ENCODE measurements around the gene HSD17B3. TPM values are rescaled to one million over a fixed set of nuclear protein-coding genes. Genes with fewer than 3 reads are reported as not detected.

Gene HSD17B3
- total and polyA plus RNA-seq, 2 of the 13 experiments (the other 11 are each of a cell fraction or from before 2014, with no cell fraction given), result 0.12 TPM; not detected in 1

DNA sequence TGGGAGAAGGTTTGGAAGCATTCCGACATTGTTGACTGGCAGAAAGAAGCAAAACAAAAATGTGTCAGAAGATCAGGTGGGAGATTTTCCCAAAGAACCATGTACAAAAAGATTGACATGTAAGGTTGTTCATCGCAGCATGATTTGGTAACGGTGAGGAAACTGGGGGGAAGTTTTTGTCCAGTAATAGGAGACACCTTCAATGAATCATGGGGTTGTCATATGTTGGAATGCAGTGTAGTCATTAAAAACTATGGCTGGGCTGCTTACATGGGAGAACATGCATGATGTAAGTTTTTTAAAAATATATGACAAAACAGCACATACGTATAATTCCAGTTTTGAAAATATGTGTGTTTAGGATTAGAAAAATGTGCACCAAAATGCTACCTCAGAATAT is 50.5 kb downstream of the HSD17B3 start:
- Histone ChIP-seq H3K4me1 (ENCODE audit: insufficient read depth, low read length) (peaks cover 7% of the 10 kb centered on the region), H3K27me3 (ENCODE audit: control insufficient read depth in 1 of 2, insufficient read depth in 2 of 2, low read length in 2 of 2) (no peaks in the 10 kb centered on the region), H3K4me2 (ENCODE audit: low read depth, low read length) (no peak overlapping the region), H3K9ac (ENCODE audit: insufficient read depth, low read depth, low read length) (no peak overlapping the region), H3K4me3 (replicated peaks in 1 of 3; ENCODE audit: insufficient read depth in 1 of 3, low read depth in 2 of 3, low read length in 3 of 3) (no peak overlapping the region), H3K79me2 (ENCODE audit: insufficient read depth, low read length) (no peaks in the 10 kb centered on the region), H4K20me1 (ENCODE audit: insufficient read depth, low read length) (no peaks in the 10 kb centered on the region), H3K27ac (ENCODE audit: extremely low read length, insufficient read depth, low read length) (no peak overlapping the region), H2AFZ (ENCODE audit: low read length) (no peak overlapping the region), H3K9me3 (ENCODE audit: low read length) (no peaks in the 10 kb centered on the region), H3K36me3 (replicated peaks in 1 of 2; ENCODE audit: control insufficient read depth in 1 of 2, insufficient read depth in 2 of 2, low read length in 2 of 2) (no peaks in the 10 kb centered on the region)
- BruUV-seq (replicated peaks), result no TSS peak
- FAIRE-seq (no peak), ATAC-seq (no peak), DNase-seq (ENCODE audit: low spot score) (no peak)
- CTCF ChIA-PET (ENCODE audit: low intra/inter-chr PET ratio, low total read pairs), result no interaction called here
- intact Hi-C loops (cut with micrococcal nuclease; ENCODE audit: unreplicated experiment), result no loop called here
- 92% methylated on average over 4 of the region's 4 CpGs for WGBS (ENCODE audit: low lambda C conversion rate)
- POLR2A ChIA-PET, result no interaction called here
- no peak for TF ChIP-seq ATM (IDR thresholded peaks at IDR 0.05; ENCODE audit: borderline replicate concordance)
- TF ChIP-seq, protein P1, sequence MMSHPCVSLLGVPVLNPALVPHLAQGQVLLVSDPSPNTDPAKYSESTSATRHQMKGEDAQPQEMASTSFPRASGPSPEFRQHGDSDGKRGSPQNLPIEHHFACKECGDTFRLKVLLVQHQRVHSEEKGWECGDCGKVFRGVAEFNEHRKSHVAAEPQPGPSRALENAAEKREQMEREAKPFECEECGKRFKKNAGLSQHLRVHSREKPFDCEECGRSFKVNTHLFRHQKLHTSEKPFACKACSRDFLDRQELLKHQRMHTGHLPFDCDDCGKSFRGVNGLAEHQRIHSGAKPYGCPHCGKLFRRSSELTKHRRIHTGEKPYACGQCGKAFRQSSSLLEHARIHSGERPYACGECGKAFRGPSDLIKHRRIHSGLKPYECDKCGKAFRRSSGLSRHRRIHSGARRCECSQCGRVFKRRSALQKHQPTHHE (CRISPR knock-in tag; IDR thresholded peaks at IDR 0.05; ENCODE audit: borderline replicate concordance), result no peak
- TF ChIP-seq SMAD9 (CRISPR knock-in tag; IDR thresholded peaks at IDR 0.05), result no peak
- no peak for TF ChIP-seq HES4 (CRISPR knock-in tag; IDR thresholded peaks at IDR 0.05; ENCODE audit: borderline replicate concordance)
- TF ChIP-seq POLR2A (IDR thresholded peaks at IDR 0.05; ENCODE audit: insufficient read depth in 1 of 2, low read depth in 2 of 2, low read length in 2 of 2), result no peak
- no peak for TF ChIP-seq ZBTB8A (CRISPR knock-in tag; IDR thresholded peaks at IDR 0.05; ENCODE audit: borderline replicate concordance, low read depth)
- TF ChIP-seq, protein P2, sequence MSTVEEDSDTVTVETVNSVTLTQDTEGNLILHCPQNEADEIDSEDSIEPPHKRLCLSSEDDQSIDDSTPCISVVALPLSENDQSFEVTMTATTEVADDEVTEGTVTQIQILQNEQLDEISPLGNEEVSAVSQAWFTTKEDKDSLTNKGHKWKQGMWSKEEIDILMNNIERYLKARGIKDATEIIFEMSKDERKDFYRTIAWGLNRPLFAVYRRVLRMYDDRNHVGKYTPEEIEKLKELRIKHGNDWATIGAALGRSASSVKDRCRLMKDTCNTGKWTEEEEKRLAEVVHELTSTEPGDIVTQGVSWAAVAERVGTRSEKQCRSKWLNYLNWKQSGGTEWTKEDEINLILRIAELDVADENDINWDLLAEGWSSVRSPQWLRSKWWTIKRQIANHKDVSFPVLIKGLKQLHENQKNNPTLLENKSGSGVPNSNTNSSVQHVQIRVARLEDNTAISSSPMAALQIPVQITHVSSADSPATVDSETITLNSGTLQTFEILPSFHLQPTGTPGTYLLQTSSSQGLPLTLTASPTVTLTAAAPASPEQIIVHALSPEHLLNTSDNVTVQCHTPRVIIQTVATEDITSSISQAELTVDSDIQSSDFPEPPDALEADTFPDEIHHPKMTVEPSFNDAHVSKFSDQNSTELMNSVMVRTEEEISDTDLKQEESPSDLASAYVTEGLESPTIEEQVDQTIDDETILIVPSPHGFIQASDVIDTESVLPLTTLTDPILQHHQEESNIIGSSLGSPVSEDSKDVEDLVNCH (CRISPR knock-in tag; IDR thresholded peaks at IDR 0.05), result no peak
- no peak for TF ChIP-seq HDAC2 (CRISPR knock-in tag; IDR thresholded peaks at IDR 0.05)
- no peak for TF ChIP-seq SALL1 (CRISPR knock-in tag; IDR thresholded peaks at IDR 0.05)
- in situ Hi-C loops (cut with HindIII; ENCODE audit: extremely low pct_ligation_motif_present, low pct_unique_long_range_greater_than_20kb), result no loop called here

Data from HepG2 (cell line).